ENCODE measurements around the gene AHNAK2.
"Not testable (repeated sequence)": the region's sequence is repeated elsewhere in the genome, so short reads cannot be mapped to it uniquely, and the experiment has no call there.

DNA sequence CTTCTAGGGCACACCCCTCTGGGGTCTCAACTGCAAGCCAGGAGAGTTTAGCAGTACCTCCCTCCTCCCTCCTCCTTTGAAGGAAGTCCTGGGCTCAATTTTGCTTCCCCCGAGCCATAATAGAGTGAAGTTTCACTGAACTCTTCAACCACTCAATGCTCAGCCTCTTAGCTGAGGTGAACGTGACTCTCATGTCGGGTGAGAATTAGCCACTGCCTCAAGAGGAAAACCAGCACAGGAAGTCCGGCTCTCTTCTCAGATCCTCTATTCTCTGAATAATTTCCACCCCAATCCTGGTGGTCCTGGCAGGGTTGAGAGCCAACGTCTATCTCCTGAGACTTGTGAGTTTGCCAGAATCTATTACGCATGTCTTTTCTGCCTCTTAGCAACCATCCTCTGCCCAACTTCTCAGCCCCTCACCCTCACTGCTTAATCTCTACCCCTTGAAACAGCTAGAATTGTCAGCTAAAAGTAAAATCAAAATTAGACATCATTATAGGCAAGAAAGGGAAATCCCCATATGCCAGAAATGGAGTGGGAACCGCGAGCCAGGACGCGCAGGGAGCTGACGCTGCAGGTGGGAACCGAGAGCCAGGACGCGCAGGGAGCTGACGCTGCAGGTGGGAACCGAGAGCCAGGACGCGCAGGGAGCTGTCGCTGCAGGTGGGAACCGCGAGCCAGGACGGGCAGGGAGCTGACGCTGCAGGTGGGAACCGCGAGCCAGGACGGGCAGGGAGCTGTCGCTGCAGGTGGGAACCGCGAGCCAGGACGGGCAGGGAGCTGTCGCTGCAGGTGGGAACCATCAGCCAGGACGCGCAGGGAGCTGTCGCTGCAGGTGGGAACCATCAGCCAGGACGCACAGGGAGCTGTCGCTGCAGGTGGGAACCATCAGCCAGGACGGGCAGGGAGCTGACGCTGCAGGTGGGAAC is 73.3 kb downstream of the AHNAK2 start:
- TF ChIP-seq, protein P1, sequence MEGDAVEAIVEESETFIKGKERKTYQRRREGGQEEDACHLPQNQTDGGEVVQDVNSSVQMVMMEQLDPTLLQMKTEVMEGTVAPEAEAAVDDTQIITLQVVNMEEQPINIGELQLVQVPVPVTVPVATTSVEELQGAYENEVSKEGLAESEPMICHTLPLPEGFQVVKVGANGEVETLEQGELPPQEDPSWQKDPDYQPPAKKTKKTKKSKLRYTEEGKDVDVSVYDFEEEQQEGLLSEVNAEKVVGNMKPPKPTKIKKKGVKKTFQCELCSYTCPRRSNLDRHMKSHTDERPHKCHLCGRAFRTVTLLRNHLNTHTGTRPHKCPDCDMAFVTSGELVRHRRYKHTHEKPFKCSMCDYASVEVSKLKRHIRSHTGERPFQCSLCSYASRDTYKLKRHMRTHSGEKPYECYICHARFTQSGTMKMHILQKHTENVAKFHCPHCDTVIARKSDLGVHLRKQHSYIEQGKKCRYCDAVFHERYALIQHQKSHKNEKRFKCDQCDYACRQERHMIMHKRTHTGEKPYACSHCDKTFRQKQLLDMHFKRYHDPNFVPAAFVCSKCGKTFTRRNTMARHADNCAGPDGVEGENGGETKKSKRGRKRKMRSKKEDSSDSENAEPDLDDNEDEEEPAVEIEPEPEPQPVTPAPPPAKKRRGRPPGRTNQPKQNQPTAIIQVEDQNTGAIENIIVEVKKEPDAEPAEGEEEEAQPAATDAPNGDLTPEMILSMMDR (conservative IDR thresholded peaks at IDR 0.05): not testable (repeated sequence)
- not testable (repeated sequence) for TF ChIP-seq EZH2 (IDR thresholded peaks at IDR 0.05; ENCODE audit: low read depth)
